B cell (primary cell): ENCODE measurements around the gene PDE4C.

Experiments used
- CTCF ChIP-seq: fragments of 200-600 bp; IDR thresholded peaks from one replicate; pipeline ENCODE4 v1.8.0; 2022; ENCODE audit warnings: antibody characterized with exemption, mild to moderate bottlenecking
- EZH2 ChIP-seq: IDR thresholded peaks from 2 replicates; pipeline ENCODE4 v1.6.1; 2012; ENCODE audit warnings: borderline replicate concordance, low read depth, mild to moderate bottlenecking, moderate library complexity, low read length; ENCODE audit not compliant: insufficient read depth, poor library complexity, severe bottlenecking

- TF ChIP-seq CTCF (peak; percentile 55), EZH2 (no peak)
Measured at GRCh38 chr19:18254546-18255503, 28.6 kb upstream of the PDE4C start.
